ENCODE data around the gene C4BPB.
"Not testable (repeated sequence)": the region's sequence is repeated elsewhere in the genome, so short reads cannot be mapped to it uniquely, and the experiment has no call there.

C4BPB gene

GRCh38 chr1:207088701-207089626 lies at the start of gene C4BPB:
TSS of gene C4BPB (plus strand) at chr1:207088860. CDS start at chr1:207089532, 672 bp downstream.
- H3K27ac Mint-ChIP-seq: no peak within 1 kb of the TSS
- H3K4me3 Mint-ChIP-seq: no peak within 1 kb of the TSS
- H3K9me3 Mint-ChIP-seq: no peaks in the 10 kb centered on the region
- peaks cover 10% of the 10 kb centered on the region for H3K4me1 Mint-ChIP-seq
- no peak for ATAC-seq
- DNase-seq (ENCODE audit: low spot score in 2 of 2): peak in 1 of 2 donors; percentile 33
- no peaks in the 10 kb centered on the region for H3K36me3 Mint-ChIP-seq

GRCh38 chr1:207039380-207040180 lies 49.1 kb upstream of the C4BPB start:
- ATAC-seq: no peak
- no peak for DNase-seq (ENCODE audit: low spot score in 2 of 2)
- H3K36me3 Mint-ChIP-seq: peaks cover 7% of the 10 kb centered on the region
- H3K9me3 Mint-ChIP-seq: no peaks in the 10 kb centered on the region
- H3K4me1 Mint-ChIP-seq: peaks cover 6% of the 10 kb centered on the region
- no peak overlapping the region for H3K4me3 Mint-ChIP-seq
- H3K27ac Mint-ChIP-seq: no peak overlapping the region

GRCh38 chr1:207040181-207040533 lies 48.5 kb upstream of the C4BPB start:
- H3K36me3 Mint-ChIP-seq: peaks cover 12% of the 10 kb centered on the region
- no peak for ATAC-seq
- H3K27ac Mint-ChIP-seq: no peak overlapping the region
- H3K4me3 Mint-ChIP-seq: no peak overlapping the region
- no peaks in the 10 kb centered on the region for H3K9me3 Mint-ChIP-seq
- no peak for DNase-seq (ENCODE audit: low spot score in 2 of 2)
- H3K4me1 Mint-ChIP-seq: peaks cover 11% of the 10 kb centered on the region

GRCh38 chr1:207041397-207041796 lies 47.3 kb upstream of the C4BPB start:
- not testable (repeated sequence) for H3K4me3 Mint-ChIP-seq; H3K9me3 Mint-ChIP-seq; DNase-seq (ENCODE audit: low spot score in 2 of 2); H3K27ac Mint-ChIP-seq; ATAC-seq
- Mint-ChIP-seq H3K4me1 (peaks cover 17% of the 10 kb centered on the region), H3K36me3 (peaks cover 25% of the 10 kb centered on the region)

GRCh38 chr1:207045453-207045852 lies 43.2 kb upstream of the C4BPB start:
- DNase-seq (ENCODE audit: low spot score in 2 of 2): no peak
- Mint-ChIP-seq H3K27ac (no peak overlapping the region), H3K4me1 (peaks cover 32% of the 10 kb centered on the region), H3K36me3 (peaks cover 64% of the 10 kb centered on the region), H3K4me3 (no peak overlapping the region), H3K9me3 (no peaks in the 10 kb centered on the region)
- no peak for ATAC-seq

GRCh38 chr1:207047505-207047904 lies 41.2 kb upstream of the C4BPB start:
- H3K27ac Mint-ChIP-seq: no peak overlapping the region
- no peak overlapping the region for H3K4me3 Mint-ChIP-seq
- no peak for DNase-seq (ENCODE audit: low spot score in 2 of 2)
- H3K9me3 Mint-ChIP-seq: no peaks in the 10 kb centered on the region
- peaks cover 47% of the 10 kb centered on the region for H3K4me1 Mint-ChIP-seq
- H3K36me3 Mint-ChIP-seq: peaks cover 64% of the 10 kb centered on the region
- no peak for ATAC-seq

GRCh38 chr1:207048041-207048440 lies 40.6 kb upstream of the C4BPB start:
- Mint-ChIP-seq H3K36me3 (peaks cover 64% of the 10 kb centered on the region), H3K27ac (no peak overlapping the region), H3K4me3 (no peak overlapping the region), H3K9me3 (no peaks in the 10 kb centered on the region), H3K4me1 (peaks cover 51% of the 10 kb centered on the region)
- no peak for ATAC-seq
- no peak for DNase-seq (ENCODE audit: low spot score in 2 of 2)

- Mint-ChIP-seq H3K4me1 (peaks cover 55% of the 10 kb centered on the region), H3K36me3 (peaks cover 62% of the 10 kb centered on the region), H3K4me3 (peak overlapping the region; percentile 94), H3K9me3 (no peaks in the 10 kb centered on the region), H3K27ac (peak overlapping the region; percentile 98)
- DNase-seq (ENCODE audit: low spot score in 2 of 2): no peak
- ATAC-seq: no peak
Observed at GRCh38 chr1:207049054-207049453, 39.6 kb upstream of the C4BPB start.

- ATAC-seq (no peak), DNase-seq (ENCODE audit: low spot score in 2 of 2) (no peak)
- H3K36me3 Mint-ChIP-seq: peaks cover 57% of the 10 kb centered on the region
- peak overlapping the region; percentile 98 for H3K27ac Mint-ChIP-seq
- H3K4me3 Mint-ChIP-seq: peak overlapping the region; percentile 94
- no peaks in the 10 kb centered on the region for H3K9me3 Mint-ChIP-seq
- H3K4me1 Mint-ChIP-seq: peaks cover 50% of the 10 kb centered on the region
Observed at GRCh38 chr1:207049514-207049913, 39.1 kb upstream of the C4BPB start.

- Mint-ChIP-seq H3K4me3 (peak overlapping the region; percentile 94), H3K27ac (peak overlapping the region; percentile 98), H3K9me3 (no peaks in the 10 kb centered on the region), H3K4me1 (peaks cover 46% of the 10 kb centered on the region), H3K36me3 (peaks cover 53% of the 10 kb centered on the region)
- peak; percentile 64 for ATAC-seq
- no peak for DNase-seq (ENCODE audit: low spot score in 2 of 2)
Observed at GRCh38 chr1:207049974-207050391, 38.7 kb upstream of the C4BPB start.

GRCh38 chr1:207050480-207051190 lies 38.0 kb upstream of the C4BPB start:
- Mint-ChIP-seq H3K9me3 (no peaks in the 10 kb centered on the region), H3K4me1 (peaks cover 41% of the 10 kb centered on the region), H3K4me3 (peak overlapping the region; percentile 94), H3K36me3 (peaks cover 46% of the 10 kb centered on the region), H3K27ac (peak overlapping the region; percentile 98)
- ATAC-seq: peak; percentile 73
- peak; percentile 85 to 93 for DNase-seq (ENCODE audit: low spot score in 2 of 2)

GRCh38 chr1:207051191-207051943 lies 37.3 kb upstream of the C4BPB start, which contains the start of gene YOD1:
TSS of gene YOD1 (minus strand) at chr1:207051208. CDS start at chr1:207051030, 178 bp downstream.
- peaks cover 39% of the 10 kb centered on the region for H3K4me1 Mint-ChIP-seq
- H3K36me3 Mint-ChIP-seq: peaks cover 39% of the 10 kb centered on the region
- DNase-seq (ENCODE audit: low spot score in 2 of 2): no peak
- H3K27ac Mint-ChIP-seq: peak within 1 kb of the TSS; percentile 98
- no peaks in the 10 kb centered on the region for H3K9me3 Mint-ChIP-seq
- peak; percentile 50 for ATAC-seq
- peak within 1 kb of the TSS; percentile 94 for H3K4me3 Mint-ChIP-seq

- H3K36me3 Mint-ChIP-seq: peaks cover 21% of the 10 kb centered on the region
- peak; percentile 86 for ATAC-seq
- H3K4me1 Mint-ChIP-seq: peaks cover 39% of the 10 kb centered on the region
Observed at GRCh38 chr1:207052911-207053769, 35.5 kb upstream of the C4BPB start, which contains the start of gene PFKFB2. TSS of gene PFKFB2 (plus strand) at chr1:207053275. CDS start at chr1:207054718, 1,443 bp downstream.

More at GRCh38 chr1:207052911-207053769, 35.5 kb upstream of the C4BPB start, which contains the start of gene PFKFB2:
- DNase-seq (ENCODE audit: low spot score in 2 of 2): peak; percentile 82 to 96
- Mint-ChIP-seq H3K4me3 (peak within 1 kb of the TSS; percentile 94), H3K27ac (peak within 1 kb of the TSS; percentile 93), H3K9me3 (no peaks in the 10 kb centered on the region)

All from stimulated activated effector memory CD8-positive, alpha-beta T cell treated with anti-CD3 and anti-CD28 coated beads, Interleukin-12 subunit alpha, Interleukin-12 subunit beta, amount 100 ng/mL, for 72 hours (primary cell).